Mesothelial cell of epicardium (in vitro differentiated cells): Measurements from ENCODE around the gene DMRT2. TPM values are rescaled to one million over a fixed set of nuclear protein-coding genes. Genes with fewer than 3 reads are reported as not detected.

Source experiments
- DNase-seq, 2 experiments: peaks; one replicate each; pipeline ENCODE4 v3.0.0; 2021; ENCODE audit warnings: low spot score in 2 of 2; ENCODE audit not compliant: unreplicated experiment in 2 of 2
- H3K27ac Mint-ChIP-seq: 2 replicates; pipeline ENCODE4 v1.8.0; 2021; ENCODE audit warnings: mixed read lengths
- H3K27me3 Mint-ChIP-seq: 2 replicates; pipeline ENCODE4 v1.8.0; 2021; ENCODE audit warnings: low read depth, mixed read lengths
- H3K36me3 Mint-ChIP-seq: 2 replicates; pipeline ENCODE4 v1.8.0; 2021; ENCODE audit warnings: mixed read lengths
- H3K4me1 Mint-ChIP-seq: 2 replicates; pipeline ENCODE4 v1.8.0; 2021; ENCODE audit warnings: mixed read lengths
- H3K4me3 Mint-ChIP-seq: 2 replicates; pipeline ENCODE4 v1.8.0; 2021; ENCODE audit warnings: mild to moderate bottlenecking, moderate library complexity, mixed read lengths
- H3K9me3 Mint-ChIP-seq: 2 replicates; pipeline ENCODE4 v1.8.0; 2021; ENCODE audit warnings: mixed read lengths
- CTCF ChIP-seq: fragments of 200-600 bp; sonication (generic); IDR thresholded peaks from one replicate; pipeline ENCODE4 v1.5.0; 2021; ENCODE audit warnings: antibody characterized with exemption; ENCODE audit not compliant: unreplicated experiment
- total RNA-seq: library from RNA; stranded (reverse); gene quantifications from 3 replicates; pipeline ENCODE4 v1.2.1, GENCODE V29; 2021

DMRT2 gene
- total RNA-seq, 1 donor from 2014 or later = 0.47 TPM

DNA sequence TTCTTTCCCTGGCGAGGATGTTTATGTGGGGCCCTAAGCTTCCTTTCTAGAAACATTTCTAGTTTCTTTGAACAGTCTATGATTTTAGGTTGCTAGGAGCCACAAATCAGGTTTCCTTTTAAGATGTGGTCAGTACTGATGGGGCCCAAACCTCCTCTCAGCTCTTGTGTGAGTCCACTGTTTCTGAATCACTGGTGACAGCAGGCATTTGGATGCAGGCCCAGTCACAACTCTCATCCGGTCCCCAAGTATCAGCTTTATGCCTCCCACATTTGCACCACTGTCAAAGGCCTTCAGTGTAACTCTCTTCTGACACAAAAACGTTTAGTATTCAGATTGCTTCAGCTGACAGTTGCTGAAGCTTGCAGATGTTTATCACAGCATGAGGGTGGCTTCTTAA is 7.8 kb downstream of the DMRT2 start:
- H3K27me3 Mint-ChIP-seq = peaks cover 82% of the 10 kb centered on the region
- TF ChIP-seq CTCF = no peak
- no peak overlapping the region for H3K27ac Mint-ChIP-seq
- H3K4me3 Mint-ChIP-seq = no peak overlapping the region
- H3K9me3 Mint-ChIP-seq = no peaks in the 10 kb centered on the region
- no peak for DNase-seq
- H3K36me3 Mint-ChIP-seq = no peaks in the 10 kb centered on the region
- peaks cover 2% of the 10 kb centered on the region for H3K4me1 Mint-ChIP-seq

GRCh38 chr9:1058826-1059487 is 8.8 kb downstream of the DMRT2 start:
- Mint-ChIP-seq H3K4me1 (peaks cover 2% of the 10 kb centered on the region), H3K36me3 (no peaks in the 10 kb centered on the region), H3K9me3 (no peaks in the 10 kb centered on the region), H3K27ac (no peak overlapping the region), H3K4me3 (no peak overlapping the region), H3K27me3 (peaks cover 78% of the 10 kb centered on the region)
- TF ChIP-seq CTCF = no peak
- DNase-seq = no peak

- Mint-ChIP-seq H3K9me3 (peaks cover 26% of the 10 kb centered on the region), H3K27ac (no peak overlapping the region), H3K4me3 (no peak overlapping the region), H3K36me3 (no peaks in the 10 kb centered on the region), H3K27me3 (peaks cover 29% of the 10 kb centered on the region), H3K4me1 (no peaks in the 10 kb centered on the region)
- TF ChIP-seq CTCF = no peak
- DNase-seq = no peak
These were observed 15.0 kb downstream of the DMRT2 start for GRCh38 chr9:1065130-1065529.

- DNase-seq = no peak
- Mint-ChIP-seq H3K36me3 (no peaks in the 10 kb centered on the region), H3K4me1 (no peaks in the 10 kb centered on the region), H3K27ac (no peak overlapping the region), H3K4me3 (no peak overlapping the region), H3K27me3 (peaks cover 18% of the 10 kb centered on the region), H3K9me3 (peaks cover 30% of the 10 kb centered on the region)
- TF ChIP-seq CTCF = no peak
These were observed 20.5 kb downstream of the DMRT2 start for GRCh38 chr9:1070692-1071091.

GRCh38 chr9:1071730-1072129 is 21.6 kb downstream of the DMRT2 start:
- Mint-ChIP-seq H3K9me3 (peaks cover 29% of the 10 kb centered on the region), H3K4me1 (no peaks in the 10 kb centered on the region), H3K4me3 (no peak overlapping the region), H3K36me3 (no peaks in the 10 kb centered on the region), H3K27me3 (peaks cover 21% of the 10 kb centered on the region), H3K27ac (no peak overlapping the region)
- no peak for TF ChIP-seq CTCF
- DNase-seq = no peak

- Mint-ChIP-seq H3K4me3 (no peak overlapping the region), H3K27ac (no peak overlapping the region), H3K27me3 (peaks cover 29% of the 10 kb centered on the region), H3K36me3 (no peaks in the 10 kb centered on the region), H3K9me3 (peaks cover 15% of the 10 kb centered on the region), H3K4me1 (no peaks in the 10 kb centered on the region)
- DNase-seq = no peak
- TF ChIP-seq CTCF = no peak
These were observed 23.3 kb downstream of the DMRT2 start for GRCh38 chr9:1073497-1073896.
